Loucy (cell line): ENCODE measurements around the gene ST3GAL3.

Experiments used
- H2AFZ ChIP-seq: fragments of 200-600 bp; sonication (generic); 2 replicates; pipeline ENCODE4 v1.6.0; 2016; ENCODE audit warnings: antibody characterized with exemption, mild to moderate bottlenecking, low read length, moderate library complexity
- H3F3A ChIP-seq: fragments of 200-600 bp; 2 replicates; pipeline ENCODE4 v1.6.0; 2016; ENCODE audit warnings: antibody characterized with exemption, low read depth, mild to moderate bottlenecking
- H3K27me3 ChIP-seq: fragments of 200-600 bp; sonication (generic); 2 replicates; pipeline ENCODE4 v1.6.1; 2014; ENCODE audit warnings: low read length, mild to moderate bottlenecking; ENCODE audit not compliant: insufficient read depth, poor library complexity, severe bottlenecking
- H3K36me3 ChIP-seq: fragments of 200-600 bp; sonication (generic); 2 replicates; pipeline ENCODE4 v1.6.1; 2016; ENCODE audit warnings: low read length; ENCODE audit not compliant: insufficient read depth
- H3K4me1 ChIP-seq: fragments of 200-600 bp; sonication (generic); 2 replicates; pipeline ENCODE4 v1.5.1; 2014; ENCODE audit warnings: low read length, mild to moderate bottlenecking; ENCODE audit not compliant: insufficient read depth, poor library complexity, severe bottlenecking
- H3K4me2 ChIP-seq: fragments of 200-600 bp; sonication (generic); 2 replicates; pipeline ENCODE4 v1.6.0; 2014; ENCODE audit warnings: antibody characterized with exemption, low read length, low read depth, mild to moderate bottlenecking; ENCODE audit not compliant: poor library complexity, severe bottlenecking
- H3K4me3 ChIP-seq: fragments of 200-600 bp; sonication (generic); 2 replicates; pipeline ENCODE4 v1.5.1; 2014; ENCODE audit warnings: low read length, mild to moderate bottlenecking, mixed read lengths; ENCODE audit not compliant: poor library complexity, severe bottlenecking
- H3K79me2 ChIP-seq: fragments of 200-600 bp; sonication (generic); 2 replicates; pipeline ENCODE4 v1.6.1; 2014; ENCODE audit warnings: low read length; ENCODE audit not compliant: insufficient read depth
- H3K9ac ChIP-seq: fragments of 200-600 bp; sonication (generic); 2 replicates; pipeline ENCODE4 v1.6.0; 2014; ENCODE audit warnings: mild to moderate bottlenecking, low read depth, low read length, moderate library complexity; ENCODE audit not compliant: poor library complexity, severe bottlenecking
- H3K9me2 ChIP-seq: fragments of 200-600 bp; sonication (generic); replicated peaks from 2 replicates; pipeline ENCODE4 v1.6.1; 2016; ENCODE audit warnings: low read depth, low read length, mixed read lengths
- H3K9me3 ChIP-seq: fragments of 200-600 bp; sonication (generic); 2 replicates; pipeline ENCODE4 v1.6.1; 2014; ENCODE audit warnings: mild to moderate bottlenecking, antibody characterized with exemption, low read length, low read depth; ENCODE audit not compliant: insufficient read depth
- H4K20me1 ChIP-seq: fragments of 200-600 bp; sonication (generic); 2 replicates; pipeline ENCODE4 v1.6.0; 2014; ENCODE audit warnings: antibody characterized with exemption, low read length, mild to moderate bottlenecking; ENCODE audit not compliant: insufficient read depth, poor library complexity, severe bottlenecking
- EZH2phosphoT487 ChIP-seq: fragments of 200-600 bp; IDR thresholded peaks from 2 replicates; pipeline ENCODE4 v1.6.1; 2018; ENCODE audit warnings: antibody characterized with exemption, mild to moderate bottlenecking, moderate library complexity, borderline replicate concordance
- TF ChIP-seq, protein P1 (sequence below): fragments of 200-600 bp; sonication (generic); conservative IDR thresholded peaks from 2 replicates; pipeline ENCODE4 v1.5.1; 2014; ENCODE audit warnings: mild to moderate bottlenecking, antibody characterized with exemption, low read length

ST3GAL3 gene

DNA sequence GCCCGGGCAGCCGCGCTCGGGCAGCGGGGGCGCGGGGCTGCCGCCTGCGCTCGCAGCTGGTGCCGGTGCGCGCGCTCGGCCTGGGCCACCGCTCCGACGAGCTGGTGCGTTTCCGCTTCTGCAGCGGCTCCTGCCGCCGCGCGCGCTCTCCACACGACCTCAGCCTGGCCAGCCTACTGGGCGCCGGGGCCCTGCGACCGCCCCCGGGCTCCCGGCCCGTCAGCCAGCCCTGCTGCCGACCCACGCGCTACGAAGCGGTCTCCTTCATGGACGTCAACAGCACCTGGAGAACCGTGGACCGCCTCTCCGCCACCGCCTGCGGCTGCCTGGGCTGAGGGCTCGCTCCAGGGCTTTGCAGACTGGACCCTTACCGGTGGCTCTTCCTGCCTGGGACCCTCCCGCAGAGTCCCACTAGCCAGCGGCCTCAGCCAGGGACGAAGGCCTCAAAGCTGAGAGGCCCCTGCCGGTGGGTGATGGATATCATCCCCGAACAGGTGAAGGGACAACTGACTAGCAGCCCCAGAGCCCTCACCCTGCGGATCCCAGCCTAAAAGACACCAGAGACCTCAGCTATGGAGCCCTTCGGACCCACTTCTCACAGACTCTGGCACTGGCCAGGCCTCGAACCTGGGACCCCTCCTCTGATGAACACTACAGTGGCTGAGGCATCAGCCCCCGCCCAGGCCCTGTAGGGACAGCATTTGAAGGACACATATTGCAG, 229.3 kb downstream of the ST3GAL3 start:
- Histone ChIP-seq H4K20me1 (no peaks in the 10 kb centered on the region), H3K9me3 (no peaks in the 10 kb centered on the region), H3K79me2 (no peaks in the 10 kb centered on the region), H3K4me2 (peak overlapping the region; percentile 51), H3F3A (no peaks in the 10 kb centered on the region), H3K9me2 (no peaks in the 10 kb centered on the region), H3K4me1 (no peaks in the 10 kb centered on the region), H3K4me3 (peak overlapping the region; percentile 49), H3K9ac (no peak overlapping the region), H3K36me3 (no peaks in the 10 kb centered on the region), H2AFZ (no peak overlapping the region; the same call in 1 of the 2 replicates), H3K27me3 (no peaks in the 10 kb centered on the region)
- TF ChIP-seq EZH2phosphoT487: no peak
- TF ChIP-seq, protein P1, sequence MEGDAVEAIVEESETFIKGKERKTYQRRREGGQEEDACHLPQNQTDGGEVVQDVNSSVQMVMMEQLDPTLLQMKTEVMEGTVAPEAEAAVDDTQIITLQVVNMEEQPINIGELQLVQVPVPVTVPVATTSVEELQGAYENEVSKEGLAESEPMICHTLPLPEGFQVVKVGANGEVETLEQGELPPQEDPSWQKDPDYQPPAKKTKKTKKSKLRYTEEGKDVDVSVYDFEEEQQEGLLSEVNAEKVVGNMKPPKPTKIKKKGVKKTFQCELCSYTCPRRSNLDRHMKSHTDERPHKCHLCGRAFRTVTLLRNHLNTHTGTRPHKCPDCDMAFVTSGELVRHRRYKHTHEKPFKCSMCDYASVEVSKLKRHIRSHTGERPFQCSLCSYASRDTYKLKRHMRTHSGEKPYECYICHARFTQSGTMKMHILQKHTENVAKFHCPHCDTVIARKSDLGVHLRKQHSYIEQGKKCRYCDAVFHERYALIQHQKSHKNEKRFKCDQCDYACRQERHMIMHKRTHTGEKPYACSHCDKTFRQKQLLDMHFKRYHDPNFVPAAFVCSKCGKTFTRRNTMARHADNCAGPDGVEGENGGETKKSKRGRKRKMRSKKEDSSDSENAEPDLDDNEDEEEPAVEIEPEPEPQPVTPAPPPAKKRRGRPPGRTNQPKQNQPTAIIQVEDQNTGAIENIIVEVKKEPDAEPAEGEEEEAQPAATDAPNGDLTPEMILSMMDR: no peak; the same call in 1 of the 2 replicates

DNA sequence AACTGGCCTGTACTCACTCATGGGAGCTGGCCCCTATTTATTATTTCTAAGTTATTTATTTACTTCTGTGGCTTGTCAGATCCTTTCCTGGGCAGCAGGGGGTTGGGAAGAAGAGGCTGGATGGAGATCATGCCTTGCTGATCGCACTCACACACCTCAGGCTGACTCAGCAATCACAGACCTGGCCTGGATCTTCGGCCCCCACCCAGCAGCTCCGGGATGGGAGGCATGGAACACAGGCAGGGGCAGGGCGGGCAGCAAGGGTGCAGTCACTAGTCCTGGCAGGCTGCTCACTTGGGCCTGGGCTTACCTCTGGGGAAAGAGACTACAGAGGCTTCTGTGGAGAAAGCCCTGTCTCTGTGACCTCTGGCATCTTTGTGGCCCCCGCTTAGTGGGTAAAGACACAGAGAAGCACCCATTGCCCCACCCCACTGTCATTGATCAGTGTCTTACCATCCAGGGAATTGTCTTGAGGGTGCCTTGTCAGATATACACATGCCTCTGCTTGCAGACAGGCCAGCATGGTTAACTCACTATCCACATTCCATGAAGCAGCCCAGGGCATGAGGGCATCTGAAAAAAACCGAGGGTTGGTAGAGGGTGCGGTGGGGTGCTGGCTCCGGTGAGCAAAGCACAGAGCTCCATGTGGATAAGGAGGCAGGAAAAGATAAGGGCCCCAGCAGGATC, 230.0 kb downstream of the ST3GAL3 start:
- Histone ChIP-seq H3K4me1 (no peaks in the 10 kb centered on the region), H3F3A (no peaks in the 10 kb centered on the region), H3K9ac (no peak overlapping the region), H3K79me2 (no peaks in the 10 kb centered on the region), H3K9me2 (no peaks in the 10 kb centered on the region), H3K4me3 (no peak overlapping the region), H4K20me1 (no peaks in the 10 kb centered on the region), H2AFZ (no peak overlapping the region), H3K27me3 (no peaks in the 10 kb centered on the region), H3K36me3 (no peaks in the 10 kb centered on the region), H3K9me3 (no peaks in the 10 kb centered on the region), H3K4me2 (no peak overlapping the region)
- TF ChIP-seq EZH2phosphoT487: no peak
- TF ChIP-seq, protein P1: no peak

DNA sequence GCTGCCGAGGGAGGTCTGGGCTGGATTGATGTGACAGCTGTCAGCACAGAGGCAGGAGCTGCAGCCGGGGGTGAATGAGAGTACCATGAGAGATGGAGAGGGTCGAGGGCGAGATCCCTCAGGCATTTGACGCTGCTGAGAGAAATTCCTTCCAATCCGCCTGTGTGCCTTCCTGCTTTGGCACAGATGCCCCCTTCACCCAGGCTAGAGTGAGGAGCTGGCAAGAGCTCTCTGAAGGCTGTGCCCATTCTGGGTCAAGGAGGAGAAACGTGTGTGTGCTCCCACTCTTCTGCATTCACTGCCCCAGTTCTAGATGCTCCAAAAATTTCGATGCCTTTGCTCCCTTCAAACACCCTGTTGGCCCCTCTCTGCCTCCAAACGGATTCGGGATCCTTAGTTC, 231.0 kb downstream of the ST3GAL3 start:
- TF ChIP-seq, protein P1: no peak
- TF ChIP-seq EZH2phosphoT487: no peak
- Histone ChIP-seq H3K9me3 (no peaks in the 10 kb centered on the region), H3K4me2 (no peak overlapping the region), H3K36me3 (no peaks in the 10 kb centered on the region), H3K9me2 (no peaks in the 10 kb centered on the region), H4K20me1 (no peaks in the 10 kb centered on the region), H3K4me1 (no peaks in the 10 kb centered on the region), H3K27me3 (no peaks in the 10 kb centered on the region), H3F3A (no peaks in the 10 kb centered on the region), H3K9ac (no peak overlapping the region), H3K4me3 (no peak overlapping the region), H2AFZ (no peak overlapping the region), H3K79me2 (no peaks in the 10 kb centered on the region)
